T47D (cell line): Measurements from ENCODE around the gene GLB1L3.
"Not testable (repeated sequence)": the region's sequence is repeated elsewhere in the genome, so short reads cannot be mapped to it uniquely, and the experiment has no call there.

ENCODE experiments used
- DNase-seq, 2 experiments: peaks; one replicate each; pipeline versions ENCODE4 v3.0.0 to v3.0.0-alpha.2; 2011 to 2012; ENCODE audit warnings: low read depth in 1 of 2, low spot score in 1 of 2
- JUND ChIP-seq: IDR thresholded peaks from 2 replicates; pipeline ENCODE4 v1.6.1; 2012; ENCODE audit warnings: low read depth
- in situ Hi-C: cut with HindIII; loops from 2 replicates; pipeline ENCODE4 v1.10.0; 2016; ENCODE audit warnings: low sequenced_read_pairs, low pct_unique_long_range_greater_than_20kb

Gene GLB1L3

GRCh38 chr11:134339756-134340155 is 63.6 kb downstream of the GLB1L3 start:
- no peak for DNase-seq
- no peak for TF ChIP-seq JUND
- in situ Hi-C loops, result no loop called here

GRCh38 chr11:134340354-134340964 is 64.3 kb downstream of the GLB1L3 start:
- DNase-seq, result no peak
- no peak for TF ChIP-seq JUND
- in situ Hi-C loops, result no loop called here

- DNase-seq, result no peak
- TF ChIP-seq JUND, result no peak
- in situ Hi-C loops, result no loop called here
Observed at GRCh38 chr11:134341805-134342571, 65.8 kb downstream of the GLB1L3 start.

- DNase-seq, result no peak
- in situ Hi-C loops, result no loop called here
- TF ChIP-seq JUND, result no peak
Observed at GRCh38 chr11:134342572-134343340, 66.6 kb downstream of the GLB1L3 start.

- in situ Hi-C loops, result no loop called here
- TF ChIP-seq JUND, result no peak
Observed at GRCh38 chr11:134343646-134344045, 67.5 kb downstream of the GLB1L3 start.

GRCh38 chr11:134344497-134345236 is 68.5 kb downstream of the GLB1L3 start:
- in situ Hi-C loops, DNase-seq: not testable (repeated sequence)

More at GRCh38 chr11:134343646-134344045, 67.5 kb downstream of the GLB1L3 start:
- DNase-seq, result no peak

- no peak for TF ChIP-seq JUND
- no peak for DNase-seq
- in situ Hi-C loops, result no loop called here
Observed at GRCh38 chr11:134345237-134345550, 69.0 kb downstream of the GLB1L3 start.

- in situ Hi-C loops, result no loop called here
- no peak for TF ChIP-seq JUND
- DNase-seq, result no peak
Observed at GRCh38 chr11:134346101-134346975, 70.2 kb downstream of the GLB1L3 start.

GRCh38 chr11:134346976-134347350 is 70.8 kb downstream of the GLB1L3 start:
- TF ChIP-seq JUND, result no peak
- in situ Hi-C loops, result no loop called here

GRCh38 chr11:134347441-134347840 is 71.3 kb downstream of the GLB1L3 start:
- no peak for DNase-seq
- in situ Hi-C loops, result no loop called here
- no peak for TF ChIP-seq JUND

More at GRCh38 chr11:134346976-134347350, 70.8 kb downstream of the GLB1L3 start:
- DNase-seq, result no peak

GRCh38 chr11:134349109-134349801 is 73.1 kb downstream of the GLB1L3 start:
- in situ Hi-C loops, result no loop called here
- DNase-seq, result no peak
- no peak for TF ChIP-seq JUND
